ENCODE measurements around the gene PLA2G4D. TPM values are rescaled to one million over a fixed set of nuclear protein-coding genes. Genes with fewer than 3 reads are reported as not detected.

The PLA2G4D gene, protein sequence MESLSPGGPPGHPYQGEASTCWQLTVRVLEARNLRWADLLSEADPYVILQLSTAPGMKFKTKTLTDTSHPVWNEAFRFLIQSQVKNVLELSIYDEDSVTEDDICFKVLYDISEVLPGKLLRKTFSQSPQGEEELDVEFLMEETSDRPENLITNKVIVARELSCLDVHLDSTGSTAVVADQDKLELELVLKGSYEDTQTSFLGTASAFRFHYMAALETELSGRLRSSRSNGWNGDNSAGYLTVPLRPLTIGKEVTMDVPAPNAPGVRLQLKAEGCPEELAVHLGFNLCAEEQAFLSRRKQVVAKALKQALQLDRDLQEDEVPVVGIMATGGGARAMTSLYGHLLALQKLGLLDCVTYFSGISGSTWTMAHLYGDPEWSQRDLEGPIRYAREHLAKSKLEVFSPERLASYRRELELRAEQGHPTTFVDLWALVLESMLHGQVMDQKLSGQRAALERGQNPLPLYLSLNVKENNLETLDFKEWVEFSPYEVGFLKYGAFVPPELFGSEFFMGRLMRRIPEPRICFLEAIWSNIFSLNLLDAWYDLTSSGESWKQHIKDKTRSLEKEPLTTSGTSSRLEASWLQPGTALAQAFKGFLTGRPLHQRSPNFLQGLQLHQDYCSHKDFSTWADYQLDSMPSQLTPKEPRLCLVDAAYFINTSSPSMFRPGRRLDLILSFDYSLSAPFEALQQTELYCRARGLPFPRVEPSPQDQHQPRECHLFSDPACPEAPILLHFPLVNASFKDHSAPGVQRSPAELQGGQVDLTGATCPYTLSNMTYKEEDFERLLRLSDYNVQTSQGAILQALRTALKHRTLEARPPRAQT
- polyA plus RNA-seq (ENCODE audit: insufficient read length in 3 of 3), result under 1 TPM in 2 of 3 donors, not detected in 1; 0.04 TPM

DNA sequence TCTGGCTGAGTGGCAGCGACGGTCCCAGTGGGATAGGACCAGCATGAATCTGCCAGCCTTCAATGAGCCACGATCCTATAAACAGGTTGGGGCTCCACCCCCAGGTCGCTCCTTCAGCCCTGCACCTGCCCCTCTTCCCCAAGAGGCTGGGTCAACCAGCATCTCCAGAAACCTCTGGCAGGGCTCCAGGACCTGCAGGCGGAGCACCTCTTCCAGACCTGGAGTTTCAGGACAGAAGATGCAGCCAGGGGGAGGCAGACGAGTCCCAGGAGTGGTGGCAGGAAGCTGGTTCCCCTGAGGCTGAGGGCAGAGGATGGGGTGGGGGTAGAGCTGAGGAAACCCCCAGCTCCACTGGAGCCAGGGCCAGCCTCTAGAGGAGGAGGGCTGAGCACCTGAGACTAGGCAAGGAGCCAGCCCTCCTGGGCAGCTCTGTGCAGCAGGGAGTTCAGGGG, at the start of gene PLA2G4D:
PLA2G4D (minus strand) TSS at position 51 of the 452 bp plus-strand sequence. CDS start 103 bp downstream, outside the sequence.
- DNase-seq (ENCODE audit: low read depth in 3 of 3, low spot score in 2 of 3), result no peak

DNA sequence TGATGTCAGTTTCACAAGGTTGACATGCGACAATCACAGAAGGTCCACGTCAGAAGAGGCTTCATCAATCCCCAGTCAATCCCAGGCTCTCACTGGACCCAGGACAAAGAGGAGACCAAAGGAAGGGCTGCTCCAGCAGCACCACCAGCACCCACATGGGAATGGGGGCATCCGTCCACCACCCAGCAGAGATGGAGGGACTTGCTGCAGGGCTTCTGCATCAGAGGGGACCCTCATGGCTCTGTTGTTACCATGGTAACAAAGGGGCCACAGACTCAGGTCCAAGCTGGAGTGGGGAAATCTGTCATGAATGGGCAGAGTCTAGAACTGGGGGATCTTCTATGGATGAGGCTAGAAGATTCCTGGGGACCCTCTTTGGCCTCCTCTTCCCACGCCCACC, 49.0 kb upstream of the PLA2G4D start:
- no peak for DNase-seq (ENCODE audit: low read depth in 3 of 3, low spot score in 2 of 3)

DNA sequence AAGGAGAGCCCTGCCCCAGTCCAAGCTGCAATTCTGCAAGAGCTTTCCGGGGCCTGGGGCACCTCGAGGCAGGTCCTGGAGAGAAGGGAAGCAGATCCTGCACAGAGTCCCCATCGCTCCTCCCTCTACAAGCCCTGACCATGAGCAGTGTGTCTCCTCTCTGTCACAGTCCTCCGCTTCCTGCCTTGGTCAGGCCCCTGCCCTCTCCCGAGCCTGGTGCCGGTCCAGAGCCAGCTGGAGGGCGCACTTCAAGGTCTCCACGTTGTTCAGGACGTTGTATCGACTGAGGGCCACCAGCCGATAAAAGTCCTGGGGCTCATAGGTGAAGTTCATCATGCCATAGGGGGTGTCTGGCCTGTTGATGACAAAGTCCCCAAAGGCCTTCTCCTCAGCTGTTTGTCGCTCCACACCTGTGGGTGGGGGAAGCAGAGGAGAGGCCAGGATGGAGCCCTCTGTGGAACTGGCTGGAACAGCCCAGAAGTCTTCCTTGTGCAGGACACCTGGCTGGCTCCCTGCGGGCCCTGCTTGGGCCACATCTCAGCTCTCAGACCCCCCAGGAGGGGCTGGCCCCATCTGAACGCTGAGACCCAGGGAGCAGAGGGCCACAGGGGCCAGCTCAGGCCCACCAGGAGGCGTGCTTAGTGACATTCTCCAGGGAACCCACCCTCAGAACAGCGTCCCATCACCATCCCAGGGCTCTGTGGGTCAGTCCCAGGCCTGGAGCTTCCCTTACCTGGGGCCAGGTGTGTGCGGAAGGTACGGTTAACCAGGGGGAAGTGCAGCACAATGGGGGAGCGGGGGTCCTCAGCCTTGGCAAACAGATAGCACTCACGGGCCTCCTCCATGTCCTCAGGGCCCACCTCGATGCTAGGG, 47.7 kb upstream of the PLA2G4D start:
- no peak for DNase-seq (ENCODE audit: low read depth in 3 of 3, low spot score in 2 of 3)

DNA sequence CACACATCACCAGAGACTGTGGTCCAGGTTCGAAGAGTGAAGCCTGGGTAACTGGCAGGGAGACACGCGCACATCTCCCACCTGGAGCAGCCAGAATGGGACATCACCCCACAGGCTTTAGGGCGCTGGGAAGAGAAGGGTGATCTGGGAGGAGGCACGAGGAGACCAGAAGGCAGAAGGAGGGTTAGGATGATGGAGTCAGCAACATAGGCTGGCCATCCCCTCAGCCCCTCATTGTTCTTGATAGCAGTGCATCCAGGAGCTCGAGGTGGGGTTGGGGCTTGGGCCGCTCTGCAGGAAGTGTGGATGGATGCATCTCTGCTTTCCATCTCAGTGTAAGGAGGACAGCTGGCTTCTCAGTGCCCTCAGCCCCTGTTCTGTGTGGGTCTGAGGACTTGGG, 46.9 kb upstream of the PLA2G4D start:
- no peak for DNase-seq (ENCODE audit: low read depth in 3 of 3, low spot score in 2 of 3)

DNA sequence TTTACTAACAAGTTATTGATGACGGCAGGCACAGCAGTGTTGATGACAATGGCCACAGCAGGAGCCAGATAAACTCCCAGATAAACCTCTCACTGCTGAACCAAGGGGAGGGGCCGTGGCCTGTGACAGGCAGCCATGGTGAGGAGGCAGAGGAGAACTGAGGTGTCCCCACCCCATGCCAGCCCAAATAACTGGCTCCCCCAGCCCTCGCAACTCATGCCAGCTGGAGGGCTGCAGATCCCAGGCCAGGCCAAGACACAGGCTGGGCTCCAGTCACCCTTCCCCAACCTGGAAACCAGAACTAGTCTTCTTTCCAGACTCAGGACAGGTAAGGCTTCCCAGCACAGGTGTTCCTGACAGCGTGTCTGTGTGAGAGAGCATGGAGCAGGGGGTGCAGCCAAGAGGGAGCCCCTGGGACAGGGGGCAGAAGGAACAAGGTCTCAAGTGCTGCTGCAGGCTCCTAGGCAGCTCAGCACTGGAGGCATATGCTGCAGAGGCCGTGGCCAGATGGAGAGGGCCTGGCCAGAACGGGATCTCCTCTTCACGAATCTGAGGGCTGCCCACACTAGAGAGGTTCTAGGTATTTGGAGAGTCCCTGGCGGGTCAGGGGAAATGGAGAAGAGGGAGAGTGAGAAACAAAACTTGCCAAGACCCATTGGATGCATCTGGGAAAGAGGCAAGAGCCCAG, 46.2 kb upstream of the PLA2G4D start:
- no peak for DNase-seq (ENCODE audit: low read depth in 3 of 3, low spot score in 2 of 3)

DNA sequence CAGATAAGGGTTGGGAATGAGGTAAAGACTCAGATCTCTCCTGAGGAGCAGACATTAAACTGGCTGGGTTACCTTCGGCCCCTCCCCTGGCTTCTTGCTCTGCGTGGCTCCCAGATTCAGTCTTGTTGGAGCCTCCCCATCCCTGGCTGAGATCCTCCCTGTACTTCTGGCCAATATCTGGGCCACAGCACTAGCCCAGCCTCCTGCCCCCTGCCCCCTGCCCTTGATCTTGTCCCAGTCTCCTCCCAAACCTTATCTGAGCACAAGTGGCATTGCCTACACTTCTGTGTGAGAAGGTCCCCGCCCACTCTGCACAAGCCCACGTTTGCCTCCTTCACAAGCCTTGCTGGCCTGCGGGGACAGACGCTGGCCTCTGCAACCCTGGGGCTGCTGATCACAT, 45.2 kb upstream of the PLA2G4D start:
- no peak for DNase-seq (ENCODE audit: low read depth in 3 of 3, low spot score in 2 of 3)

DNA sequence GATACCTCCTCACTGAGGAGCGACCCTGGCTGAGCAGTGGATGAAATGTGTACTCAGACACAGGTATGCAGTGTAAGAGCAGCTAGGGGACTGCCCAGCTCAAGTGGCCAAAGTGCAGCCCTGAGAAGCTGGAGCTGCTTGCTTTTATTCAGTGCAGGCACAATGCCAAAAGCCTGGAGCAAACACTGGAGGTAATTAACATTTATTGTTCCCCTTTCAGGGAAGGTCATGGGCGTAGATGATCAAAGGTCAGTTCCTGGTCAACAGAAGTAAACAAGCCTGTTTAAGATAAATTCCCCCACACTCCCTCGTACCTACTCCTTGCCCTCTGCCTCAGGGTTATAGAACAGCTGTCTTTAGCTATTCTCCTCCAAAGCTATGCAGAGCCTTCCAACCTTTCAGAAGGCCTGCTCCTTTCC, 44.6 kb upstream of the PLA2G4D start:
- DNase-seq (ENCODE audit: low read depth in 3 of 3, low spot score in 2 of 3), result no peak

DNA sequence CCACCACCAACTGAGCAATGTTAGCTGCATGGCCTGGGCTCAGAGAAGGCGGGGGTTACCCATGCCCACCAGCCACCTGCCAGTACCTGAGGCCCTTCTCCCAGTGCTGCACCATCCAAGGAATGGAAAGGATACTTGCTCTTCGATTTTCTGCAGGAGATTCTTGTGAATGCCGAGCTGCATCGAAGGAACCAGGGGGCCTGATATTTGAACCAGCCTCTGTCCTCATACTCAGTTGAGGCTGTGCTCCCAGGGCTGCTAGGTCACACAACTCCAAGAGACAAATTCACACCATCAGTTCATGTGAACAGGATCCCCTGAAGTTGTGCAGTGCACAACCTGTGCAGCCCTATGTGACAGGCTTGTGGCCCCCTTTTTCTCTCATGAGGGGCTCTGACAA, 44.0 kb upstream of the PLA2G4D start:
- no peak for DNase-seq (ENCODE audit: low read depth in 3 of 3, low spot score in 2 of 3)

DNA sequence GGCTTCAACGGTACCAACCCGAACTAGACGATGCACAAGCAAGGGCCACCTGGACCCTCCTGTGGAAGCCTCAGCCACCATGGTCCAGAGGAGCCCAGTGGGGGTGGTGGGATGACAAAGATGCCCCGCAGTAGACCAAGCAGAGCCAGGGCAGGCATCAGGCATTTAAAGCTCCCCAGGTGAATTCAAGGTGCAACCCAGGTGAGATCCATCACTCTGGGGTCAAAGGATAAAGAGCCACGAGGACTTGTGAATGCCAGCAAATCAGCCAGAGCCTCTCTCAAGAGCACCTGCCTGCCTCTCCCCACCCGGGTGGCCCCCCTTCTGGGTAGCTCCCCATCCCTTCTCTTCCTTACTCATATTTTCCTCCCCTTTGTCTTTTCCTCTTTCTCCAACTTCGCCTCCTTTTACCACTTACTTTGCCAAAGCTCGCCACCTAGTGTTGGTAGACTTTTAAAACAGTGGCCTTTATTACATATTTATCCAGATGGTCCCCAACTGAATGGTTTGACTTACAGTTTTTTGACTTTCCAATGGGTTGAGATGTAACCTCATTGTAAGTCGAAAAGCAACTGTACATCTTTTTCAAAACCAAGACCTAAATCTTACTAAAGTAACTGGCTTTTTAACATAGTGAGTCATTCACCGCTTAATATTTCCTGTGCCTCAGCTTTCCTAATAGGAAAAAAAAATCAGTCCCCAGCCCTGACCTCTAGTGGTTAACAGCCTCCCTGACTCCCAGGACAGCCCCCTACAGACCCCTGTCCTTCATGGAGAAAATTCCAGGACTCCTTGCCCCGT, 43.3 kb upstream of the PLA2G4D start:
- no peak for DNase-seq (ENCODE audit: low read depth in 3 of 3, low spot score in 2 of 3)

DNA sequence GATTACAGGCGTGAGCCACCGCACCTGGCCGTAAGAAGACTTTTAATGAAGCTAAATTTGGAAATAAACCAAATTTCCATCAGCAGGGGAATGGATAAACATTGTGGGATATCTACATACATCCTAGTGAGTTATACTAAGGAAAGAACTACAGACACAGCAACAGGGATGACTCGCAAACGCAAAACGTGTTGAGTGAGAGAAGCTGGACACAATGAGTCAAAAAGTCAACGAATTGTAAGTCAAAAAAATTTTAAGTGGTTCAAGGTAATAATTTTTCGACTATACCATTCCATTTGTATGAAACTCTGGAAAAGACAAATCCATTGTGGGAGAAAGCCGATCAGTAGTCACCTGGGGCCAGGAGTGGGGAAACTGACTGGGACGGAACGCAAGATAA, 42.2 kb upstream of the PLA2G4D start:
- no peak for DNase-seq (ENCODE audit: low read depth in 3 of 3, low spot score in 2 of 3)

DNA sequence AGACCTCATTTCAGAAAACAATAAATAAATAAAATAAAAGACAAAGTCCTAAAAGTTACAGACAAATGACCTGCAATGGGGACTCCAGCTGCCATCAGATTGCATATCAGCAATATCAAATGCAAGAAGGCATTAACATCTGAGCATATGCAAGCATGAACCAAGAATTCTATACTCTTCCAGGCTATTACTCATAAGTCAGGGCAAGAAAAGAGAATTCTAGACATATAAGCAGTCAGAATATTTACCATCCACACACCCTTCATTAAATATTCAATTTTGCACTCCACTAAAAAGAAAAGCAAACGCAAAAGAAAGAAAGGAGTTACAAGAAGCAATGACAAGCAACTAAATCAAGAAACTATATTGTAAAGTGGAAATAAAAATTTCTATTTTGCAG, 41.0 kb upstream of the PLA2G4D start:
- no peak for DNase-seq (ENCODE audit: low read depth in 3 of 3, low spot score in 2 of 3)

DNA sequence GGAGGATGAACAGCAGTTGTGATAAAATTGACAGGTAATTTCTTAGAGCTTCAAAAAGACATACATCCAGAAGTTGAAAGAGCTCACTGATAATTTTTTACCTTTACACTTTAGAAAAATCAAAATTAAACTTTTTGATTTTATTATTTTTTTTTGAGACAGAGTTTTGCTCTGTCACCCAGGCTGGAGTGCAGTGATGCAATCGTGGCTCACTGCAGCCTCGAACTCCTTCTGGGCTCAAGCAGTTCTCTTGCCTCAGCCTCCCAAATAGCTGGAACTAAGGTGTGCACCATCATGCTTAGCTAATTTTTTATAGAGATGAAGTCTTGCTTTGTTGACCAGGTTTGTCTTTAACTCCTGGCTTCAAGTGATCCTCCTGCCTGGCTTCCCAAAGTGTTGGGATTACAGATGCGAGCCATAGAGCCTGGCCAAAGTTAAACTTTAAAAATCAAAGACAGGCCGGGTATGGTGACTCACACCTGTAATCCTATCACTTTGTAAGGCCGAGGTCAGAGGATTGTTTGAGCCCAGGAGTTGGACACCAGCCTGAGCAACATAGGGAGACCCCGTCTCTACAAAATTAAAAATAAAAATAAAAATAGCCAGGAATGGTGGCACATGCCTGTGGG, 40.4 kb upstream of the PLA2G4D start:
- no peak for DNase-seq (ENCODE audit: low read depth in 3 of 3, low spot score in 2 of 3)

DNA sequence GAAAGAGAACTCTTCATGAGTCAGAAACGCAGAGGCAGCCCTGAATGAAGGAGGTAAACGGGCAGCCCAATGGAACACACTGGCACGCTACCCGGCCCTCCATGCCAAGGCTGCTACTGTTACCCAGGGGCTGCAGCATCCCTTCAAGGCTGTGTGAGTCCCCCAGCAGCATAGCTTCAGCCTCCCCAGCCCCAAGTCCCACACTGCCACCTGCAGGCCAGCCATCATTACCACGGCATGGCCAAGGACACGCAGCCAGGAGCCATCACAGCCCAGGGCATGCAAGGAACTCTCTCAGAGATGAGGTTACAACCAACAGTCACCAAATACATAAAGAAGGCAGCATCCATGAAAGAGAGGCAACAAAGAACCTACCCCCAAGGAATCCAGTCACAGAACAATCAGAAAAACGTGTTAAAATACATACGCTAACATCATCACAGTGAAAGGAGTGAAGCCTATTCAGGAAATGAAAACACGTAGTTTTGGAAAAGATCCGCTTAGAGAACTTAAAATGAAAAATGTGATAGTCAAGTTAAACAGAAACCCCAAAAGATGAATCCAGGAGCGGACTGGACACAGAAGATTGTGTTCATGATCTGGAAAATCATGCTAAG, 39.6 kb upstream of the PLA2G4D start:
- DNase-seq (ENCODE audit: low read depth in 3 of 3, low spot score in 2 of 3), result no peak

DNA sequence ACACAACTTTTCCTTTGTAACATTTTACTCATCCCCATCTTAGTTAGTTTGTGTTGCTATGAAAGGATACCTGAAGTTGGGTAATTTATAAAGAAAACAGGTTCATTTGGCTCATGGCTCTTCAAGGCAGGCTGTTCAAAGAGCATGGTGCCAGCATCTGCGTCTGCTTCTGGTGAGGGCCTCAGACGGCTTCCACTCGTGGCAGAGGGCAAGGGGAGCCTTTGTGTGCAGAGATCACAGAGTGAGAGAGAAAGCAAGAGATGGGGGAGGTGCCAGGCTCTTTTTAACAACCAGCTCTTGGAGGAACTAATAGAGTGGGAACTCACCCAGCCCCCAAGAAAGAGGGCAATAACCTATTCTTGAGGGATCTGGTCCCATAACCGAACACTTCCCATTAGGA, 39.0 kb upstream of the PLA2G4D start:
- DNase-seq (ENCODE audit: low read depth in 3 of 3, low spot score in 2 of 3), result no peak

DNA sequence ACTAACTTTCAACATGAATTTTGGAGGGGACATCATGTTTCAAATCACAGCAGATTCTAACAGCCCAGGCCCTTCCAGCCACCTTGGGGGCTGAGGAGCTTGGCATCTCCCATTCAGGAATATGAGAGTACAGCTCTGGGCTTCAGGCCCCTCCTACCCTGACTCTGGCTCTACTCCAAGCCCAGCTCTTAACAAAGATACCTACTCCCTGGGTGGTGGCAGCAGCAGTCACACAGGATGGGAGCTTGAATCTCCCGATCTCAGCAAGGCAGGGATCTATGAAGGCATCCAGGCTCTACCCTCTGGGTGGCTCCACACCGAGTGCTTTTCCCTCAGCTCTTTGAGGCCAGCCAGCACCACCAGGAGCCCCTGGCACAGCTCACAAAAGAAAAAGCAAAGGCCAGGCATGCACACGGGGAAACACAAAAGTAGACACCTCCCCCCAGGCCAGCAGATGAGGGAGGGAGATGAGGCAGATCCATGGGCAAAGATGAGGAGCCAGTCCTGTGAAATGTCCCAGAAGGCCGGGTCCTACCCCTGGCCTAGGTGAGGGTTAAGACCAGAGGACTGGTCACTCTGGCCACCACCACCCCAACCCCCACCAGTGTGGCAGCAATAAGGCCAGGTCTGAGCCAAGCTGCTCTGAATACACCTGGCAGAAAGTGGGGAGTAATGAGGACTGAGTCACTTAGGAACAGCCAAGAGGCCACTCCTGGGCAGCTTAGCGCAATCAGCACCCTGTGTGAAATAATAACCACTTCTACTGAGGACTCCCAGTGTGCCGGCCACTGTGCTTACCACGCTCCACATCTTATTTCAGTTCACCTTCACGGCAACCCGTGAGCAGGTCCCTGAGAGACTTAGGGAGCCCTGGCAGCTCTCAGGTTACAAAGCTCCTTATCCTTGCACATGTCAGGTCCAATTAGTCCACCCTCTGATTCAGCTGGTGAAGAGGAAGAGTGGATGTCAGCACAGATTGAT, 37.8 kb upstream of the PLA2G4D start:
- no peak for DNase-seq (ENCODE audit: low read depth in 3 of 3, low spot score in 2 of 3)

DNA sequence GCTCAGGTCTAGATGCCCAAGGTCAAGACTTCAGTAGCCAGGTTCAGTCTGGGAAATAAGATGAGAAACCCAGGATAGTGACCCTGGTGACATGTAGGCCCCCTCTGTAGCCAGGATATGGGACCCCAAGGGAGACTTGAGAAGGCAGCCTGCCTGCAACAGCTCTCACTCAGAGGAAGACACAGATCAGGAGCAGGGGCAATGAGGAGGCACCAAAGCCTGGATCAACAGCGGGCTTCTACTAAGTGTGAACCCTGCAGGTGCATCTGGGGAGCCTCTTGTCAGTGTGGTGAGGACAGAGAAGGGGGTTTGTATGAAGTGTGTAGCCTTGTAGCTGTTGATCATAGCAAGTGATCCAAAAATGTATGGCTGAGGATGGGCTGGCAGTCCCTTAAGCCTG, 36.6 kb upstream of the PLA2G4D start:
- DNase-seq (ENCODE audit: low read depth in 3 of 3, low spot score in 2 of 3), result no peak

DNA sequence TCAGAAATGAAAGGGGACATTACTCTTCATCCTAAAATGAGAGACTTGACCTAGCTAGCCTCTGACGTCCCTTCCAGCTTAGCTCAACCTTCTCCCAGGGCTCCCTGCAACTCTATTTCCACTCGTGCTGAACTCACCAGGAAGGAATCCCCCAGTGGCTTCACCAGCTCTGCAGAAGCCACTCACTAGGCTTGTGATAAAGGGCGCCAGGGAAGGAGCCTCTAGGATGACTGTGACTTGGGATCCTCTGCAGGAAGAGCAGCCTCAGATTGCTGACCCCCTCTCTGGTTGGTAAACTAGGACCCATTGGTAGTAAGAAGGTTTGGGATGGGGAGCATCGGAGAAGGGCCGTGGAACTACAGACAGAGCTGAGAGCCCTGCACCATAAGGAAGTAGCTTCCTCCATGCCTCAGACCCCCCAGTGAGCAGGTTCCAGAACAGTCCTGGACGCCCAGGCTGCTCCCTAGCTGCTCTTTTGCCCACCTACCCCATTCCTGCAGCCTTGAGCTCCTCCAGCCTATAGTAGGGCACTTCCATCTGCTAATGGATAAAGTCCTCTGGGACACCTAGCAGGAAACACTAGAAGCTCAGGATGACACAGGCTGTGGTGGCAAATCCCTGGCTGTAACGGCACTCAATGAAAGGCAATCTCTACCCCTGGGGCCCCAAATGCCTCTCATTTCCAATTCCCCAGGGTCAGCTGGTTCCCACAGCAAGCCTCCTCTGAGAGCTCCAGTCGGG, 36.1 kb upstream of the PLA2G4D start:
- no peak for DNase-seq (ENCODE audit: low read depth in 3 of 3, low spot score in 2 of 3)

Data from right renal cortex interstitium (tissue), 3 donors.